Endothelial cell of umbilical vein (primary cell): ENCODE data around the gene PRKD2. TPM values are rescaled to one million over a fixed set of nuclear protein-coding genes. Genes with fewer than 3 reads are reported as not detected.

ENCODE experiments used
- BruUV-seq: library from RNA; stranded (reverse); fragments of 400-500 nt; replicated peaks from 2 replicates; lab custom pipeline; 2021; lab: Mats Ljungman, UMichigan
- CTCF ChIA-PET: fragments of 300-600, 350-600 bp; sonication (Branson Sonifier 250); formaldehyde crosslinking; loops from one replicate; lab custom pipeline; 2021; ENCODE audit warnings: antibody characterized with exemption, inconsistent platforms; lab: Charles Lee
- POLR2A ChIA-PET: fragments of 300-600, 350-600 bp; sonication (Branson Sonifier 250); formaldehyde crosslinking; loops from one replicate; lab custom pipeline; 2021; ENCODE audit warnings: antibody characterized with exemption, inconsistent platforms; lab: Charles Lee
- DNase-seq: peaks from one replicate; pipeline ENCODE4 v3.0.0-alpha.2; 2011; ENCODE audit warnings: low read depth, low spot score
- FAIRE-seq: peaks from 2 replicates; lab custom pipeline; 2011; peaks lifted over from hg19 to GRCh38; lab: Jason Lieb, UNC
- H2AFZ ChIP-seq: 2 replicates; pipeline ENCODE4 v1.6.0; 2012; ENCODE audit warnings: low read depth, low read length, control low read depth, inconsistent platforms
- H3K27ac ChIP-seq: 2 replicates; pipeline ENCODE4 v1.5.1; 2011; ENCODE audit warnings: low read depth, mild to moderate bottlenecking, control low read depth, low read length, moderate library complexity; ENCODE audit not compliant: insufficient read depth
- H3K27me3 ChIP-seq, 2 experiments: 2 replicates each; pipeline versions ENCODE4 v1.6.0 to v1.6.1; 2011; ENCODE audit warnings: low read length in 2 of 2, mixed read lengths in 1 of 2; ENCODE audit not compliant: control insufficient read depth in 2 of 2, insufficient read depth in 2 of 2
- H3K36me3 ChIP-seq, 2 experiments: 2 replicates in 1 of 2; 3 replicates in 1 of 2; pipeline ENCODE4 v1.5.1; 2011; ENCODE audit warnings: low read length in 2 of 2, mild to moderate bottlenecking in 1 of 2, moderate library complexity in 1 of 2; ENCODE audit not compliant: control insufficient read depth in 2 of 2, insufficient read depth in 2 of 2; ENCODE audit errors: extremely low read depth in 1 of 2
- H3K4me1 ChIP-seq: 3 replicates; pipeline ENCODE4 v1.5.1; 2011; ENCODE audit warnings: mild to moderate bottlenecking, low read length; ENCODE audit not compliant: control insufficient read depth, insufficient read depth; ENCODE audit errors: extremely low read depth
- H3K4me2 ChIP-seq: 2 replicates; pipeline ENCODE4 v1.6.1; 2011; ENCODE audit warnings: low read length, control low read depth, mixed read lengths; ENCODE audit not compliant: insufficient read depth
- H3K4me3 ChIP-seq, 3 experiments: fragments of 200-600 bp in 1 of 3; sonication (generic), shearing (Covaris generic) in 1 of 3; replicated peaks in 1 of 3; 2 replicates each; pipeline ENCODE4 v1.5.1; 2011 to 2016; ENCODE audit warnings: control low read depth in 3 of 3, low read length in 3 of 3, mild to moderate bottlenecking in 2 of 3, inconsistent platforms in 1 of 3, low read depth in 1 of 3, moderate library complexity in 1 of 3; ENCODE audit not compliant: insufficient read depth in 1 of 3
- H3K79me2 ChIP-seq: 2 replicates; pipeline ENCODE4 v1.6.0; 2012; ENCODE audit warnings: low read length, inconsistent platforms; ENCODE audit not compliant: control insufficient read depth, insufficient read depth
- H3K9ac ChIP-seq: replicated peaks from 2 replicates; pipeline ENCODE3; 2011; ENCODE audit warnings: low read length, control low read depth; ENCODE audit not compliant: insufficient read depth; ENCODE audit errors: extremely low read depth
- H3K9me1 ChIP-seq: replicated peaks from 3 replicates; pipeline ENCODE4 v1.6.0; 2011; ENCODE audit warnings: mild to moderate bottlenecking, low read length; ENCODE audit not compliant: control insufficient read depth, insufficient read depth; ENCODE audit errors: extremely low read depth
- H3K9me3 ChIP-seq: replicated peaks from 2 replicates; pipeline ENCODE4 v1.5.1; 2012; ENCODE audit warnings: low read length, inconsistent platforms; ENCODE audit not compliant: control insufficient read depth, insufficient read depth
- H4K20me1 ChIP-seq: replicated peaks from 2 replicates; pipeline ENCODE3; 2011; ENCODE audit warnings: mild to moderate bottlenecking, low read length; ENCODE audit not compliant: control insufficient read depth, insufficient read depth; ENCODE audit errors: extremely low read depth
- CTCF ChIP-seq, 2 donors: IDR thresholded peaks; 1 replicate in 1 of 2; 2 replicates in 1 of 2; pipeline ENCODE4 v1.5.1; 2011; ENCODE audit warnings: low read length in 2 of 2, mild to moderate bottlenecking in 2 of 2, moderate library complexity in 2 of 2, control low read depth in 1 of 2, inconsistent platforms in 1 of 2, low read depth in 1 of 2; ENCODE audit not compliant: insufficient read depth in 1 of 2; ENCODE audit errors: extremely low read depth in 1 of 2
- EZH2 ChIP-seq: IDR thresholded peaks from 2 replicates; pipeline ENCODE4 v1.6.1; 2012; ENCODE audit warnings: borderline replicate concordance, low read depth, mild to moderate bottlenecking, moderate library complexity, low read length, inconsistent platforms; ENCODE audit not compliant: severe bottlenecking
- dilution Hi-C: fragments of 300-500 bp; cut with MboI; formaldehyde crosslinking; loops from one replicate; pipeline ENCODE4 v1.15.0; 2019; ENCODE audit warnings: low sequenced_read_pairs; ENCODE audit not compliant: extremely low pct_ligation_motif_present
- intact Hi-C: fragments of 100-400 bp; cut with micrococcal nuclease; formaldehyde crosslinking; loops from one replicate; pipeline ENCODE4 v1.10.0; 2022
- polyA plus RNA-seq, 4 experiments: library from polyadenylated mRNA; depleted of rRNA in 3 of 4; stranded (reverse) in 3 of 4; unstranded in 1 of 4; fragments of >200 nt; gene quantifications; 2 replicates each; pipeline versions ENCODE4 v1.2.1 to v1.2.3, GENCODE V29; 2011 to 2012; ENCODE audit warnings: missing spikeins in 1 of 4
- total RNA-seq: library from RNA; stranded (reverse); gene quantifications from 2 replicates; pipeline ENCODE4 v1.2.3, GENCODE V29; 2021
- TF ChIP-seq, protein P1 (sequence below): IDR thresholded peaks from 2 replicates; pipeline ENCODE4 v1.6.1; 2011; ENCODE audit not compliant: insufficient read depth, insufficient read length

The PRKD2 gene
- total and polyA plus RNA-seq, 2 donors (not counting 3 experiments of a cell fraction or from before 2014, with no cell fraction given): 40.4 to 94.9 TPM

- FAIRE-seq (no peak), DNase-seq (no peak)
- Histone ChIP-seq H3K27ac (no peak overlapping the region), H4K20me1 (no peaks in the 10 kb centered on the region), H3K9me3 (no peaks in the 10 kb centered on the region), H3K4me2 (peak overlapping the region; percentile 69), H3K4me3 (peak overlapping the region; percentile 17 to 33 (median 22)), H3K36me3 (no peaks in the 10 kb centered on the region), H2AFZ (peak overlapping the region; percentile 74), H3K79me2 (no peaks in the 10 kb centered on the region), H3K9me1 (no peaks in the 10 kb centered on the region), H3K27me3 (peaks cover 13 to 22% of the 10 kb centered on the region in 2 experiments), H3K4me1 (peaks cover 14% of the 10 kb centered on the region), H3K9ac (no peak overlapping the region)
- no TSS peak for BruUV-seq
- intact Hi-C loops: loop anchor here (1.0 to 2.0 kb wide), 2 partner anchors 26 to 54 kb away; no protein-coding TSS in a partner anchor
- POLR2A ChIA-PET: interaction anchor here (1.0 to 1.9 kb wide), 3 partner anchors 36 to 128 kb away, joined by 4 to 8 read pairs (median 4); partner anchors contain the start of genes PTGIR and SLC1A5
- TF ChIP-seq CTCF (IDR thresholded peaks at IDR 0.05; ENCODE audit: extremely low read depth in 1 of 2, insufficient read depth in 1 of 2, low read depth in 1 of 2, low read length in 2 of 2) (no peak), EZH2 (peak; percentile 18)
- TF ChIP-seq, protein P1, sequence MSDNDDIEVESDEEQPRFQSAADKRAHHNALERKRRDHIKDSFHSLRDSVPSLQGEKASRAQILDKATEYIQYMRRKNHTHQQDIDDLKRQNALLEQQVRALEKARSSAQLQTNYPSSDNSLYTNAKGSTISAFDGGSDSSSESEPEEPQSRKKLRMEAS: no peak
- dilution Hi-C loops: no loop called here
- CTCF ChIA-PET: interaction anchor here (1.0 to 7.9 kb wide), 16 partner anchors 8 to 132 kb away, joined by 3 to 422 read pairs (median 14); partner anchors contain the start of genes CALM3 and GNG8
Measured at GRCh38 chr19:46660551-46661019, 56.3 kb downstream of the PRKD2 start.
